Endothelial cell of umbilical vein (primary cell): ENCODE measurements around the gene DEF6.

Experiments used
- CTCF ChIP-seq, 2 donors: IDR thresholded peaks; 1 replicate in 1 of 2; 2 replicates in 1 of 2; pipeline ENCODE4 v1.5.1; 2011; ENCODE audit warnings: low read length in 2 of 2, mild to moderate bottlenecking in 2 of 2, moderate library complexity in 2 of 2, control low read depth in 1 of 2, inconsistent platforms in 1 of 2, low read depth in 1 of 2; ENCODE audit not compliant: insufficient read depth in 1 of 2; ENCODE audit errors: extremely low read depth in 1 of 2
- EZH2 ChIP-seq: IDR thresholded peaks from 2 replicates; pipeline ENCODE4 v1.6.1; 2012; ENCODE audit warnings: borderline replicate concordance, low read depth, mild to moderate bottlenecking, moderate library complexity, low read length, inconsistent platforms; ENCODE audit not compliant: severe bottlenecking
- FOS ChIP-seq: IDR thresholded peaks from 2 replicates; pipeline ENCODE4 v1.6.1; 2011; ENCODE audit warnings: mild to moderate bottlenecking, low read length, moderate library complexity, borderline replicate concordance; ENCODE audit not compliant: insufficient read depth
- JUN ChIP-seq: IDR thresholded peaks from 2 replicates; pipeline ENCODE4 v1.6.1; 2011; ENCODE audit warnings: borderline replicate concordance, low read depth; ENCODE audit not compliant: insufficient read length, insufficient read depth
- MAX ChIP-seq: IDR thresholded peaks from 2 replicates; pipeline ENCODE4 v1.6.1; 2011; ENCODE audit not compliant: insufficient read depth, insufficient read length
- POLR2A ChIP-seq: IDR thresholded peaks from 2 replicates; pipeline ENCODE4 v1.6.1; 2012; ENCODE audit warnings: low read depth, mild to moderate bottlenecking, control low read depth, low read length
- POLR2AphosphoS5 ChIP-seq: IDR thresholded peaks from 2 replicates; pipeline ENCODE4 v1.6.1; 2012; ENCODE audit warnings: low read depth, mild to moderate bottlenecking, control low read depth, low read length, moderate library complexity; ENCODE audit not compliant: insufficient read depth

- TF ChIP-seq CTCF (IDR thresholded peaks at IDR 0.05; ENCODE audit: extremely low read depth in 1 of 2, insufficient read depth in 1 of 2, low read depth in 1 of 2, low read length in 2 of 2) (no peak), POLR2A (no peak), JUN (no peak), POLR2AphosphoS5 (no peak), MAX (no peak), EZH2 (no peak), FOS (no peak)
These were observed 30.6 kb downstream of the DEF6 start for GRCh38 chr6:35328108-35328723.
